Right atrium auricular region (tissue), 2 donors: ENCODE measurements around the gene TXNDC5. TPM values are rescaled to one million over a fixed set of nuclear protein-coding genes. Genes with fewer than 3 reads are reported as not detected.

Source experiments
- DNase-seq: peaks from one replicate; pipeline ENCODE4 v3.0.0-alpha.2; 2019; ENCODE audit warnings: low spot score
- H3K27ac ChIP-seq, 2 donors: fragments of 200-600 bp; sonication (generic); 1 replicate in 1 of 2; 2 replicates in 1 of 2; pipeline ENCODE4 v1.5.1; 2016 to 2019
- H3K27me3 ChIP-seq, 2 donors: fragments of 200-600 bp; sonication (generic); one replicate each; pipeline versions ENCODE4 v1.5.1 to v1.6.0; 2017 to 2019
- H3K36me3 ChIP-seq: fragments of 200-600 bp; sonication (generic); one replicate; pipeline ENCODE4 v1.5.1; 2016
- H3K4me1 ChIP-seq, 2 donors: fragments of 200-600 bp; sonication (generic); one replicate each; pipeline versions ENCODE4 v1.5.1 to v1.6.0; 2017 to 2019
- H3K4me3 ChIP-seq, 2 donors: fragments of 200-600 bp; sonication (generic); 1 replicate in 1 of 2; 2 replicates in 1 of 2; pipeline ENCODE4 v1.5.1; 2017 to 2019; ENCODE audit warnings: mild to moderate bottlenecking in 1 of 2, moderate library complexity in 1 of 2
- H3K9me3 ChIP-seq, 2 donors: fragments of 200-600 bp; sonication (generic); one replicate each; pipeline ENCODE4 v1.5.1; 2019
- CTCF ChIP-seq, 2 donors: fragments of 200-600 bp; sonication (generic); IDR thresholded peaks; one replicate each; pipeline ENCODE4 v1.5.1; 2019; ENCODE audit warnings: antibody characterized with exemption in 2 of 2
- total RNA-seq, 2 donors: library from RNA; depleted of rRNA; stranded (reverse); fragments of >200 nt; gene quantifications; one replicate each; pipeline ENCODE4 v1.1.0, GENCODE V29; 2016

TXNDC5 gene
- total RNA-seq, 2 donors from 2014 or later: 71.3 to 82.0 TPM

GRCh38 chr6:7880718-7881107 is 29.9 kb downstream of the TXNDC5 start:
- H3K27ac ChIP-seq: no peak overlapping the region
- no peaks in the 10 kb centered on the region for H3K4me1 ChIP-seq
- peaks cover 62% of the 10 kb centered on the region for H3K36me3 ChIP-seq
- H3K9me3 ChIP-seq: no peaks in the 10 kb centered on the region
- no peak for DNase-seq
- no peak overlapping the region for H3K4me3 ChIP-seq
- no peaks in the 10 kb centered on the region for H3K27me3 ChIP-seq
- TF ChIP-seq CTCF (IDR thresholded peaks at IDR 0.05): no peak

GRCh38 chr6:7879980-7880717 is 30.4 kb downstream of the TXNDC5 start:
- Histone ChIP-seq H3K27me3 (no peaks in the 10 kb centered on the region), H3K4me3 (no peak overlapping the region), H3K4me1 (no peaks in the 10 kb centered on the region), H3K36me3 (peaks cover 57% of the 10 kb centered on the region), H3K27ac (no peak overlapping the region), H3K9me3 (no peaks in the 10 kb centered on the region)
- DNase-seq: no peak
- TF ChIP-seq CTCF (IDR thresholded peaks at IDR 0.05): no peak

DNA sequence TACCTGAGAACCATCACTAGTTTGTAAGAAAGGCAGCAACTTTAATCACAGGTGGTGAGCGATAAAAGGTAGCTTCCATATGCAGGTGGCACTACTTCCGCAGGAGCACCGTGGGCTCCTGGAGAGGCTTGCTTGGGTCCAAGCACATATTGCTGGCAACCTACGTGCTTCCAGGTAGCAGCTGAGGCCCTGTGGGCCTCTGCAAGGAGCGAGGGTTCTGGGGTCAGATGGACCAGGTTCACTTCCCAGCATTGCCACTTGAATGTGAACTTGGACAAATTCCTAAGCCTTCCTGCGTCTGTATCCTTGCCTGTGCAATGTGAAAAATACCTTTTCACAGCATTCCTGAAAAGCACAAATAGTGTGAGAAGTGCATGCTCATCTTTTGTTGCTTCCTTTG is 31.0 kb downstream of the TXNDC5 start:
- no peak for TF ChIP-seq CTCF (IDR thresholded peaks at IDR 0.05)
- no peaks in the 10 kb centered on the region for H3K4me1 ChIP-seq
- H3K4me3 ChIP-seq: no peak overlapping the region
- peaks cover 51% of the 10 kb centered on the region for H3K36me3 ChIP-seq
- no peak for DNase-seq
- H3K9me3 ChIP-seq: no peaks in the 10 kb centered on the region
- H3K27me3 ChIP-seq: no peaks in the 10 kb centered on the region
- no peak overlapping the region for H3K27ac ChIP-seq

- DNase-seq: no peak
- Histone ChIP-seq H3K9me3 (no peaks in the 10 kb centered on the region), H3K4me3 (no peak overlapping the region), H3K27me3 (no peaks in the 10 kb centered on the region), H3K27ac (no peak overlapping the region), H3K4me1 (no peaks in the 10 kb centered on the region), H3K36me3 (peaks cover 45% of the 10 kb centered on the region)
- no peak for TF ChIP-seq CTCF (IDR thresholded peaks at IDR 0.05)
These were observed 31.5 kb downstream of the TXNDC5 start for GRCh38 chr6:7879043-7879442.

GRCh38 chr6:7878401-7878964 is 32.1 kb downstream of the TXNDC5 start:
- H3K4me3 ChIP-seq: no peak overlapping the region
- H3K9me3 ChIP-seq: no peaks in the 10 kb centered on the region
- DNase-seq: no peak
- peaks cover 40% of the 10 kb centered on the region for H3K36me3 ChIP-seq
- no peak for TF ChIP-seq CTCF (IDR thresholded peaks at IDR 0.05)
- no peaks in the 10 kb centered on the region for H3K27me3 ChIP-seq
- H3K4me1 ChIP-seq: no peaks in the 10 kb centered on the region
- H3K27ac ChIP-seq: no peak overlapping the region
